Measurements from ENCODE around the gene PMM2.
"Not testable (repeated sequence)": the region's sequence is repeated elsewhere in the genome, so short reads cannot be mapped to it uniquely, and the experiment has no call there.

The PMM2 gene

GRCh38 chr16:8818504-8819270 is 21.0 kb downstream of the PMM2 start:
- no peak for DNase-seq (ENCODE audit: low read depth, low spot score)

GRCh38 chr16:8819411-8820034 is 21.9 kb downstream of the PMM2 start:
- DNase-seq (ENCODE audit: low read depth, low spot score), result no peak

GRCh38 chr16:8822403-8822802 is 24.8 kb downstream of the PMM2 start:
- no peak for DNase-seq (ENCODE audit: low read depth, low spot score)

- DNase-seq (ENCODE audit: low read depth, low spot score), result no peak
Observed at GRCh38 chr16:8826278-8826879, 28.7 kb downstream of the PMM2 start.

- DNase-seq (ENCODE audit: low read depth, low spot score), result no peak
Observed at GRCh38 chr16:8828541-8829165, 31.0 kb downstream of the PMM2 start.

- no peak for DNase-seq (ENCODE audit: low read depth, low spot score)
Observed at GRCh38 chr16:8831450-8831849, 33.8 kb downstream of the PMM2 start.

GRCh38 chr16:8831871-8832716 is 34.5 kb downstream of the PMM2 start:
- DNase-seq (ENCODE audit: low read depth, low spot score), result peak; percentile 95

GRCh38 chr16:8832717-8833105 is 35.1 kb downstream of the PMM2 start:
- no peak for DNase-seq (ENCODE audit: low read depth, low spot score)

- DNase-seq (ENCODE audit: low read depth, low spot score), result not testable (repeated sequence)
Observed at GRCh38 chr16:8836797-8837196, 39.2 kb downstream of the PMM2 start.

- not testable (repeated sequence) for DNase-seq (ENCODE audit: low read depth, low spot score)
Observed at GRCh38 chr16:8837594-8837993, 40.0 kb downstream of the PMM2 start.

- DNase-seq (ENCODE audit: low read depth, low spot score), result not testable (repeated sequence)
Observed at GRCh38 chr16:8842016-8842415, 44.4 kb downstream of the PMM2 start.

- not testable (repeated sequence) for DNase-seq (ENCODE audit: low read depth, low spot score)
Observed at GRCh38 chr16:8843296-8843695, 45.7 kb downstream of the PMM2 start.

- no peak for DNase-seq (ENCODE audit: low read depth, low spot score)
Observed at GRCh38 chr16:8845699-8846298, 48.2 kb downstream of the PMM2 start.

- DNase-seq (ENCODE audit: low read depth, low spot score), result no peak
Observed at GRCh38 chr16:8846401-8846932, 48.8 kb downstream of the PMM2 start.

GRCh38 chr16:8847145-8847544 is 49.5 kb downstream of the PMM2 start:
- DNase-seq (ENCODE audit: low read depth, low spot score), result no peak

- no peak for DNase-seq (ENCODE audit: low read depth, low spot score)
Observed at GRCh38 chr16:8847623-8848022, 50.0 kb downstream of the PMM2 start.

- no peak for DNase-seq (ENCODE audit: low read depth, low spot score)
Observed at GRCh38 chr16:8848231-8848938, 50.7 kb downstream of the PMM2 start.

GRCh38 chr16:8848939-8849391 is 51.3 kb downstream of the PMM2 start:
- no peak for DNase-seq (ENCODE audit: low read depth, low spot score)

GRCh38 chr16:8849411-8850011 is 51.9 kb downstream of the PMM2 start:
- no peak for DNase-seq (ENCODE audit: low read depth, low spot score)

All from iPS DF 19.7 (cell line).